ENCODE measurements around the gene RNF217.

RNF217 gene

GRCh38 chr6:124958759-124959354 lies 3.4 kb upstream of the RNF217 start:
- no peak overlapping the region for H3K4me3 ChIP-seq (ENCODE audit: low read depth, low read length)
- no peak for TF ChIP-seq CTCF (IDR thresholded peaks at IDR 0.05; ENCODE audit: low read depth, low read length)
- peaks cover 8% of the 10 kb centered on the region; the same call in 1 of the 2 replicates for H3K36me3 ChIP-seq
- no peak overlapping the region for H3K27ac ChIP-seq
- no peak for DNase-seq
- no peaks in the 10 kb centered on the region for H3K9me3 ChIP-seq (ENCODE audit: severe bottlenecking)
- no peaks in the 10 kb centered on the region for H3K27me3 ChIP-seq (ENCODE audit: insufficient read depth, low read depth, severe bottlenecking)

- peak overlapping the region; percentile 89; the same call in 1 of the 2 replicates for H3K27ac ChIP-seq
- H3K4me3 ChIP-seq (ENCODE audit: low read depth, low read length): peak overlapping the region; percentile 89
- peaks cover 20% of the 10 kb centered on the region for H3K36me3 ChIP-seq
- no peak for DNase-seq
- no peaks in the 10 kb centered on the region for H3K9me3 ChIP-seq (ENCODE audit: severe bottlenecking)
- TF ChIP-seq CTCF (IDR thresholded peaks at IDR 0.05; ENCODE audit: low read depth, low read length): no peak
- H3K27me3 ChIP-seq (ENCODE audit: insufficient read depth, low read depth, severe bottlenecking): no peaks in the 10 kb centered on the region
Measured at GRCh38 chr6:124960757-124961463, 1.3 kb upstream of the RNF217 start.

GRCh38 chr6:124961464-124961776 lies 817 bp upstream of the RNF217 start:
- TF ChIP-seq CTCF (IDR thresholded peaks at IDR 0.05; ENCODE audit: low read depth, low read length): no peak
- Histone ChIP-seq H3K9me3 (ENCODE audit: severe bottlenecking) (no peaks in the 10 kb centered on the region), H3K4me3 (ENCODE audit: low read depth, low read length) (peak overlapping the region; percentile 89)

GRCh38 chr6:124962639-124963415 lies 590 bp downstream of the RNF217 start:
- TF ChIP-seq CTCF (IDR thresholded peaks at IDR 0.05; ENCODE audit: low read depth, low read length): 0 out of 2 replicates have a peak, but pooled peaks have one; percentile 17
- Histone ChIP-seq H3K36me3 (peaks cover 33% of the 10 kb centered on the region), H3K27ac (peak overlapping the region; percentile 89), H3K4me3 (ENCODE audit: low read depth, low read length) (peak overlapping the region; percentile 89), H3K9me3 (ENCODE audit: severe bottlenecking) (no peaks in the 10 kb centered on the region), H3K27me3 (ENCODE audit: insufficient read depth, low read depth, severe bottlenecking) (no peaks in the 10 kb centered on the region)
- peak; percentile 64 for DNase-seq

More at GRCh38 chr6:124961464-124961776, 817 bp upstream of the RNF217 start:
- no peak for DNase-seq
- peak overlapping the region; percentile 89 for H3K27ac ChIP-seq
- peaks cover 20% of the 10 kb centered on the region for H3K36me3 ChIP-seq
- H3K27me3 ChIP-seq (ENCODE audit: insufficient read depth, low read depth, severe bottlenecking): no peaks in the 10 kb centered on the region

GRCh38 chr6:124963416-124963785 lies 1.2 kb downstream of the RNF217 start:
- Histone ChIP-seq H3K4me3 (ENCODE audit: low read depth, low read length) (peak overlapping the region; percentile 89), H3K27me3 (ENCODE audit: insufficient read depth, low read depth, severe bottlenecking) (no peaks in the 10 kb centered on the region), H3K9me3 (ENCODE audit: severe bottlenecking) (no peaks in the 10 kb centered on the region), H3K36me3 (peaks cover 36% of the 10 kb centered on the region), H3K27ac (peak overlapping the region; percentile 89)
- DNase-seq: no peak
- TF ChIP-seq CTCF (IDR thresholded peaks at IDR 0.05; ENCODE audit: low read depth, low read length): no peak
